Measurements from ENCODE around the gene TMEM92. TPM values are rescaled to one million over a fixed set of nuclear protein-coding genes. Genes with fewer than 3 reads are reported as not detected.
A peak's percentile ranks its signal among the peaks of the same experiment; 100 is the strongest.

The TMEM92 gene
- total and polyA plus RNA-seq, 4 donors: 0.05 to 17.9 (median 4.0) TPM

DNA sequence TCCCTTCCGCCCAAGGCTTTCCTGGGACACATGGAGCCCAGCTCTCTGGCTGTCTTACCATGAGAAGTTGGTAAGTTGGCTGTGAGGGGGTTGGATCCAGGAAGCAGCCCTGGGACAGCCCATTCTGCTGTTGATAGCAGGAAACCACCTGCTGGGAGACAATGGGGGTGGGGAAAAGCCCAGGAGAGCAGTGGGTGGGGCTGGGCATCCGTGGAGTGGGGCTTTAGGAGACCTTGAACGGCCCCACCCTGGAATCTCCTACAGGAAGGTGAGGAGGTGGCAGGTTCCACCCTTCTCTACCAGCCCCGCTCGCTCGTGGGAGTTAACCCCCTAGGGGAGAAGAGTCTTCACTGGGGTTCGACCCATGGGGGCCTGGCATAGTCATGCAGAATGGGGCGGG, 5.8 kb downstream of the TMEM92 start:
- no peak for TF ChIP-seq JUND (IDR thresholded peaks at IDR 0.05)
- no peak for TF ChIP-seq TAF1 (conservative IDR thresholded peaks at IDR 0.05)
- TF ChIP-seq, protein P1, sequence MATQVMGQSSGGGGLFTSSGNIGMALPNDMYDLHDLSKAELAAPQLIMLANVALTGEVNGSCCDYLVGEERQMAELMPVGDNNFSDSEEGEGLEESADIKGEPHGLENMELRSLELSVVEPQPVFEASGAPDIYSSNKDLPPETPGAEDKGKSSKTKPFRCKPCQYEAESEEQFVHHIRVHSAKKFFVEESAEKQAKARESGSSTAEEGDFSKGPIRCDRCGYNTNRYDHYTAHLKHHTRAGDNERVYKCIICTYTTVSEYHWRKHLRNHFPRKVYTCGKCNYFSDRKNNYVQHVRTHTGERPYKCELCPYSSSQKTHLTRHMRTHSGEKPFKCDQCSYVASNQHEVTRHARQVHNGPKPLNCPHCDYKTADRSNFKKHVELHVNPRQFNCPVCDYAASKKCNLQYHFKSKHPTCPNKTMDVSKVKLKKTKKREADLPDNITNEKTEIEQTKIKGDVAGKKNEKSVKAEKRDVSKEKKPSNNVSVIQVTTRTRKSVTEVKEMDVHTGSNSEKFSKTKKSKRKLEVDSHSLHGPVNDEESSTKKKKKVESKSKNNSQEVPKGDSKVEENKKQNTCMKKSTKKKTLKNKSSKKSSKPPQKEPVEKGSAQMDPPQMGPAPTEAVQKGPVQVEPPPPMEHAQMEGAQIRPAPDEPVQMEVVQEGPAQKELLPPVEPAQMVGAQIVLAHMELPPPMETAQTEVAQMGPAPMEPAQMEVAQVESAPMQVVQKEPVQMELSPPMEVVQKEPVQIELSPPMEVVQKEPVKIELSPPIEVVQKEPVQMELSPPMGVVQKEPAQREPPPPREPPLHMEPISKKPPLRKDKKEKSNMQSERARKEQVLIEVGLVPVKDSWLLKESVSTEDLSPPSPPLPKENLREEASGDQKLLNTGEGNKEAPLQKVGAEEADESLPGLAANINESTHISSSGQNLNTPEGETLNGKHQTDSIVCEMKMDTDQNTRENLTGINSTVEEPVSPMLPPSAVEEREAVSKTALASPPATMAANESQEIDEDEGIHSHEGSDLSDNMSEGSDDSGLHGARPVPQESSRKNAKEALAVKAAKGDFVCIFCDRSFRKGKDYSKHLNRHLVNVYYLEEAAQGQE (IDR thresholded peaks at IDR 0.05): no peak
- no peak for TF ChIP-seq NR2F2 (IDR thresholded peaks at IDR 0.05)
- TF ChIP-seq RAD21 (IDR thresholded peaks at IDR 0.05): no peak
- TF ChIP-seq, protein P2, sequence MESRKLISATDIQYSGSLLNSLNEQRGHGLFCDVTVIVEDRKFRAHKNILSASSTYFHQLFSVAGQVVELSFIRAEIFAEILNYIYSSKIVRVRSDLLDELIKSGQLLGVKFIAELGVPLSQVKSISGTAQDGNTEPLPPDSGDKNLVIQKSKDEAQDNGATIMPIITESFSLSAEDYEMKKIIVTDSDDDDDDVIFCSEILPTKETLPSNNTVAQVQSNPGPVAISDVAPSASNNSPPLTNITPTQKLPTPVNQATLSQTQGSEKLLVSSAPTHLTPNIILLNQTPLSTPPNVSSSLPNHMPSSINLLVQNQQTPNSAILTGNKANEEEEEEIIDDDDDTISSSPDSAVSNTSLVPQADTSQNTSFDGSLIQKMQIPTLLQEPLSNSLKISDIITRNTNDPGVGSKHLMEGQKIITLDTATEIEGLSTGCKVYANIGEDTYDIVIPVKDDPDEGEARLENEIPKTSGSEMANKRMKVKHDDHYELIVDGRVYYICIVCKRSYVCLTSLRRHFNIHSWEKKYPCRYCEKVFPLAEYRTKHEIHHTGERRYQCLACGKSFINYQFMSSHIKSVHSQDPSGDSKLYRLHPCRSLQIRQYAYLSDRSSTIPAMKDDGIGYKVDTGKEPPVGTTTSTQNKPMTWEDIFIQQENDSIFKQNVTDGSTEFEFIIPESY (IDR thresholded peaks at IDR 0.05): no peak
- TF ChIP-seq, protein P3, sequence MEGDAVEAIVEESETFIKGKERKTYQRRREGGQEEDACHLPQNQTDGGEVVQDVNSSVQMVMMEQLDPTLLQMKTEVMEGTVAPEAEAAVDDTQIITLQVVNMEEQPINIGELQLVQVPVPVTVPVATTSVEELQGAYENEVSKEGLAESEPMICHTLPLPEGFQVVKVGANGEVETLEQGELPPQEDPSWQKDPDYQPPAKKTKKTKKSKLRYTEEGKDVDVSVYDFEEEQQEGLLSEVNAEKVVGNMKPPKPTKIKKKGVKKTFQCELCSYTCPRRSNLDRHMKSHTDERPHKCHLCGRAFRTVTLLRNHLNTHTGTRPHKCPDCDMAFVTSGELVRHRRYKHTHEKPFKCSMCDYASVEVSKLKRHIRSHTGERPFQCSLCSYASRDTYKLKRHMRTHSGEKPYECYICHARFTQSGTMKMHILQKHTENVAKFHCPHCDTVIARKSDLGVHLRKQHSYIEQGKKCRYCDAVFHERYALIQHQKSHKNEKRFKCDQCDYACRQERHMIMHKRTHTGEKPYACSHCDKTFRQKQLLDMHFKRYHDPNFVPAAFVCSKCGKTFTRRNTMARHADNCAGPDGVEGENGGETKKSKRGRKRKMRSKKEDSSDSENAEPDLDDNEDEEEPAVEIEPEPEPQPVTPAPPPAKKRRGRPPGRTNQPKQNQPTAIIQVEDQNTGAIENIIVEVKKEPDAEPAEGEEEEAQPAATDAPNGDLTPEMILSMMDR (IDR thresholded peaks at IDR 0.05; ENCODE audit: low read depth, low read length, missing input control): no peak
- TF ChIP-seq HNF4A (conservative IDR thresholded peaks at IDR 0.05): no peak
- H3K9ac ChIP-seq (ENCODE audit: low read depth in 1 of 2, low read length in 2 of 2): no peak overlapping the region
- H3K9me3 ChIP-seq (ENCODE audit: control insufficient read depth in 4 of 4, low read length in 3 of 4): no peaks in the 10 kb centered on the region
- H3K27ac ChIP-seq (ENCODE audit: low read depth in 1 of 2, low read length in 2 of 2): no peak overlapping the region
- H3K4me3 ChIP-seq (ENCODE audit: low read depth in 1 of 3, low read length in 3 of 3): no peak overlapping the region
- DNase-seq (ENCODE audit: low spot score): no peak
- H3K36me3 ChIP-seq (ENCODE audit: control insufficient read depth in 4 of 4, insufficient read depth in 3 of 4, low read depth in 1 of 4, low read length in 3 of 4): no peaks in the 10 kb centered on the region
- peaks cover 0 to 1% (median 0%) of the 10 kb centered on the region in 4 donors for H3K27me3 ChIP-seq (ENCODE audit: control insufficient read depth in 4 of 4, insufficient read depth in 4 of 4, low read length in 3 of 4)
- WGBS: 84% methylated on average over 8 of the region's 8 CpGs
- H3K4me1 ChIP-seq (ENCODE audit: control insufficient read depth in 4 of 4, insufficient read depth in 4 of 4, low read length in 3 of 4): peaks cover 0 to 11% (median 0%) of the 10 kb centered on the region in 4 donors

DNA sequence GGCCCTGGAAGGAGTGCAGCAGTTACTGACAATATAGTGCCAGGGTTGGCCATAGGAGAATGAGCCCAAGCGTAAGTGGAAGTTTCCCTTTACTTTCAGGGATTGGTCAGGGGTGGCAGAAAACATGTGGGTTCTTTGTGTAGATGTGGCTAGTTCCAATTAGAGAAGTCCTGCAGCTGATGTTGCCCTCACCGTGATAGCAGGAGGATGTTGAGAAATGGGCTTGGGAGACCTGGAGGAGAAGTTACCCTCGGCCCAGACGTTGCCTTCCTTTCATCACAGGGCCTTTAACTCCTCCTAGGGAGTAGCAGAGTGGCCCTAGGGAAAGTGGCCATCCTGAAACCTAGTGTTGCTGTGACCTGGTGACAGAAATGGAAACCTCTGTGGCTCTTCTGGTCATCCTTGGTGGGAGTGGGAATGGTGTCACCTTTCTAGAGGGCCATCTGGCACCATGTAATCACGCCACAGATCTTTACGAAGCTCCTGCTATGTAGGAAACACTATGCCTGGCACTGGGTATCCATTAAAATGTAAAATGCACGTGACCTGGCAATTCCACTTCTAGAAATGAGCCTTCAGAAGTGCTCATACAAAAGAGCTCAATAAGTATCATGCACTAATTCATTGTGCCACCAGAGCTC, 6.7 kb downstream of the TMEM92 start:
- Histone ChIP-seq H3K27ac (ENCODE audit: low read depth in 1 of 2, low read length in 2 of 2) (no peak overlapping the region), H3K36me3 (ENCODE audit: control insufficient read depth in 4 of 4, insufficient read depth in 3 of 4, low read depth in 1 of 4, low read length in 3 of 4) (no peaks in the 10 kb centered on the region), H3K9ac (ENCODE audit: low read depth in 1 of 2, low read length in 2 of 2) (no peak overlapping the region), H3K4me3 (ENCODE audit: low read depth in 1 of 3, low read length in 3 of 3) (no peak overlapping the region), H3K9me3 (ENCODE audit: control insufficient read depth in 4 of 4, low read length in 3 of 4) (no peaks in the 10 kb centered on the region), H3K27me3 (ENCODE audit: control insufficient read depth in 4 of 4, insufficient read depth in 4 of 4, low read length in 3 of 4) (peaks cover 0 to 1% (median 0%) of the 10 kb centered on the region in 4 donors), H3K4me1 (ENCODE audit: control insufficient read depth in 4 of 4, insufficient read depth in 4 of 4, low read length in 3 of 4) (peaks cover 0 to 11% (median 0%) of the 10 kb centered on the region in 4 donors)
- no peak for DNase-seq (ENCODE audit: low spot score)
- TF ChIP-seq SP1 (IDR thresholded peaks at IDR 0.05) (no peak), HNF4G (IDR thresholded peaks at IDR 0.05) (no peak), NR2F2 (IDR thresholded peaks at IDR 0.05) (no peak), FOXA1 (IDR thresholded peaks at IDR 0.05) (no peak)
- TF ChIP-seq, protein P3 (IDR thresholded peaks at IDR 0.05; ENCODE audit: low read depth, low read length, missing input control): peak; percentile 1
- TF ChIP-seq, protein P4, sequence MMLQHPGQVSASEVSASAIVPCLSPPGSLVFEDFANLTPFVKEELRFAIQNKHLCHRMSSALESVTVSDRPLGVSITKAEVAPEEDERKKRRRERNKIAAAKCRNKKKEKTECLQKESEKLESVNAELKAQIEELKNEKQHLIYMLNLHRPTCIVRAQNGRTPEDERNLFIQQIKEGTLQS (IDR thresholded peaks at IDR 0.05): no peak
- 84% methylated on average over 7 of the region's 7 CpGs for WGBS

All from liver (tissue), 9 donors.